ENCODE measurements around the gene OSBP2.

DNA sequence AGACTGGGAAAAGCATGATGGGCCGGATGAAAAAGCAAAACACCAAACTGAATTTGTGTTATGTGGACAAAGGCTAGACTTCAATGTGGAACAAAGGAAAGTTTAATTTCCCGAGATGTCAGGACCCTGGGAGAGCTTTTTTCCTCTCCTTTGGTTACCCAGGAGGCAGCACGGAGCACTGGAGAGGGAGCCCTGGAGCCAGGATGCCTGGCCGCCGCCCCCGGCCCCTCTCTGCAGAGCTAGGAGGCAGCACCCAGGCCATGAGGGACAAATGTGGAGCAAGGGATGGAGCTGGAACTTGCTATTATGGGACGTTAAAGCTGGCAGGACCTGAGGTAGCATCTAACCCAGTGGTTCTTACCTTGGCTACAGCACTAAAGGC, 165.0 kb downstream of the OSBP2 start:
- TF ChIP-seq, protein P1, sequence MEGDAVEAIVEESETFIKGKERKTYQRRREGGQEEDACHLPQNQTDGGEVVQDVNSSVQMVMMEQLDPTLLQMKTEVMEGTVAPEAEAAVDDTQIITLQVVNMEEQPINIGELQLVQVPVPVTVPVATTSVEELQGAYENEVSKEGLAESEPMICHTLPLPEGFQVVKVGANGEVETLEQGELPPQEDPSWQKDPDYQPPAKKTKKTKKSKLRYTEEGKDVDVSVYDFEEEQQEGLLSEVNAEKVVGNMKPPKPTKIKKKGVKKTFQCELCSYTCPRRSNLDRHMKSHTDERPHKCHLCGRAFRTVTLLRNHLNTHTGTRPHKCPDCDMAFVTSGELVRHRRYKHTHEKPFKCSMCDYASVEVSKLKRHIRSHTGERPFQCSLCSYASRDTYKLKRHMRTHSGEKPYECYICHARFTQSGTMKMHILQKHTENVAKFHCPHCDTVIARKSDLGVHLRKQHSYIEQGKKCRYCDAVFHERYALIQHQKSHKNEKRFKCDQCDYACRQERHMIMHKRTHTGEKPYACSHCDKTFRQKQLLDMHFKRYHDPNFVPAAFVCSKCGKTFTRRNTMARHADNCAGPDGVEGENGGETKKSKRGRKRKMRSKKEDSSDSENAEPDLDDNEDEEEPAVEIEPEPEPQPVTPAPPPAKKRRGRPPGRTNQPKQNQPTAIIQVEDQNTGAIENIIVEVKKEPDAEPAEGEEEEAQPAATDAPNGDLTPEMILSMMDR (IDR thresholded peaks at IDR 0.05), result no peak
- no peak for TF ChIP-seq POLR2A (IDR thresholded peaks at IDR 0.05)

All from right lobe of liver (tissue), 4 donors.